Activated T-cell treated with anti-CD3 and anti-CD28 coated beads for 4 hours (primary cell): ENCODE results near the gene PHACTR3.
A peak's percentile ranks its signal among the peaks of the same experiment; 100 is the strongest.
"Not testable (repeated sequence)": the region's sequence is repeated elsewhere in the genome, so short reads cannot be mapped to it uniquely, and the experiment has no call there.

Source experiments
- DNase-seq: peaks from one replicate; pipeline ENCODE4 v3.0.0-alpha.2; 2020

PHACTR3 gene

DNA sequence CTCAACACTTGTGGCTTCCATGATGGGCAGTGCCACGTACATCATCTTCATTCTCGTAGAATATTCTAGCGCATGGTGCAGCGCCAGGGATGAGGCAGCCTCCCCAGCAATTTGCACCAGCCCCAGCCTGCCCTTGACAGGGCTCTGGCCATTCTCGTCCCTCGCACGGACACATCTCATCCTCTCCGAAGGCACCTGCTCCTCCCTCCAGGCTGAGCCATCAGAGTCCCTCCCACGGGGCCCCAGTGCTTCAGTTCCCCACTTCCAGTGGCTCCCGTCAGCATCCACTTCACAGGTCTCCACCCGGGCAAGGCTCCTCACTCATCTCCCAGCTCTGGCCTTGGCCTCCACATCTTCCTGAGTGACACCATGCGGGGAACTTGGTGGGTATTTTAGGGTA, 13.3 kb upstream of the PHACTR3 start:
- DNase-seq: no peak

DNA sequence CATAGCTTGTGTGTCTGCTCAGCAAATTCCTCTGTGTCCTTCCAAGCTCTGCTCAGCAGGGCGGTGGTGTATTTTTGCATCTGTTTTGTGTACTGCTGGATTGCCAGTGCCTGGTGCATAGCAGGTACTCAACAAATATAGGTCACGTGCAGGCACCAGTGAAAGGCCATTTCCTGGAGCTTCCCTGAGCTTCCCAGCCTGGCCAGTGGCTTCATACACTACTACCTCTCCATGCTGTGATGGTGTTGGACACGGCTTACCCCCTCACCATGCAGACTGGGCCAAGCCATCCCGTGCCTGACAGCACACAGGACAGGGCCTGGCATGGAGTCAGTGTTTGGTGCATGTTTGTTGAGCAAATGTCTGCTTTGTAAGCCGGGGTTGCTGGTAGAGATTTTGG, 7.7 kb upstream of the PHACTR3 start:
- DNase-seq: no peak

DNA sequence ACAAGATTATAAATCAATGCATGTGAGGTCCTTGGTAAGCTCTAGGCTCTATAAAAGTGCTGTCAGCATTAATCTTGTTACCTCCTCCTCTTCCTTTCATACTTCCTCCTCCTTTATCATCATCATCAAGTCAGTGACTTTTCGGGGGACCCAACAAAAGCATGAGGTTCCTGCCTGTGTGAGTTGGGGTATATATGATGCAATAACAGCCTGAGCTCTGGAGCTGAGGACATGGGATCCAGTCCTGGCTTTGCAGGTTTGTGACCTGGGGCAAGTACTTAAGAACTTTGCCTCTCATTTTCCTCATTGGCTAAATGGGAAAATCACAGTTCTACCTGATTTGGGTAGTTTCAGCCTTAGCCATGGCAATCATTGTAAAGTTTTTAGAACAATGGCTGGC, 7.1 kb upstream of the PHACTR3 start:
- no peak for DNase-seq

DNA sequence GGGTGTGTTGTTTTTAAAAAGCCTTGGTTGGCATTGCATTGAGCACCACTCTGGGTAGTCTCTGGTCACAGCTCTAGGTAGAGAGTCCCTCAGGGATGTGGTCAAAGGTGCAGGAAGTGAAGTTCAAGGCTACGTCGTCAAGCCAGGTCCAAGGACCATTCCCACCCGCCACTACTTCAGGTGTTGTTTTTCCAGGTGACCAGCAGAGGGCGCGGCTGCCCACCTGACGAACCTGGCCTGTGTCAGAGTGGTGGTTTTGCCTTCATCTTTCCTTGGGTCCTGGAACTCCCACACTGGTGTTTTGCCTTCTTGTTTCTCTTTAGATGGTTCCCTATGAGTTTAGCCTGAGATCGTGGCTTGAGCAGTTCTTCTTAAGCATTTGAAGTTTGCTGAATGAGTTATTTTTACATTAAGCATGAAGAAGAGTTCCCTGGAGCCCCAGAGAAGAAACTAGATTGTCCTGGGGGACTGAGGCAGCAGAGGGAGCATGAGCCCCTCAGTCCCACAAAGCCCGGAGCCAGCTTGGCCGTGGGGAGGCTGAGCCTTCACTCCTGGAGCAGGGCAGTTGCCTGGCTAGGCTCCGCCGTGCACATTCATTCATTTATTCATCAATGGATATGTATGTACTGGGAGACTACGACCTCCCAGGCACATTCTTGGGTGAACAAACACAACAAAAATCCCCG, 5.6 kb upstream of the PHACTR3 start:
- peak; percentile 11 for DNase-seq

DNA sequence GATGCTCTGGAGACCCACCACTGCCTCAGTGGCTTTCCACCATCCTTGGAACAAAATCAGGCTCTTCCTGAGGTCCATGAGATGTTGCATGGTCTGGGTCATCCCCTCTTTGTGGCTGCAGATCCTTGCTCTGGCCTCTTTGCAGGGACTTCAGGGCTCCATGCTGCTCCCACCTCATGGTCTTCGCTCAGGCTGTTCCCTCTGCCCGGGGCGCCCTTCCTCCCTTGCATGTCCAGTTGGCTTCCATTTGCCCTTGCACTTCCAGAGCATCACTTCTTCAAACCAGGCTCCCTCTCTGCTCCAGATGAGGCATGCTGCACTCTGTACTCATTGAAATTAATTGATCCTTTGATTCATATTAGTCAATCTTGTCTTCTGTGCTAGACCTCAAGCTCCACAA, 4.4 kb upstream of the PHACTR3 start:
- no peak for DNase-seq

DNA sequence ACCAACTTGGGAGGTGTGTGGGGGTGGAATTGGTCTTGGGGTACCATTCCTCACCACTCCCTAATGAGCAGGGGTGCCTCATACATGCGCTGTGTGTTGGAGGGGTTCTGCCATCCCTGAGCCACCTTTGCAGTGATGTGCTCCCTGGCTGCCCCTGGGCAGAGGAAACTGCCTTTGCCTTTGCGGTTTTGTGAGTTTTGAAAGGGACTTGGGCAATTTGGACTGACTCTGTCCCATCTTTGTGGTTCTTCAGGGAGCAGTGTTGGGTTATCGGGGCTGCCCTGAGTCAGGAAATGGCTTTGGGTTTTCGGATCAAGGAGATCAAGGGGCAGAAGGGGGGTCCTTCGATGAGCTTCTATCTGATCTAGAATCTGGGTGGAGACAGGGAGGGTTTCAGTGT, 3.9 kb upstream of the PHACTR3 start:
- DNase-seq: no peak

DNA sequence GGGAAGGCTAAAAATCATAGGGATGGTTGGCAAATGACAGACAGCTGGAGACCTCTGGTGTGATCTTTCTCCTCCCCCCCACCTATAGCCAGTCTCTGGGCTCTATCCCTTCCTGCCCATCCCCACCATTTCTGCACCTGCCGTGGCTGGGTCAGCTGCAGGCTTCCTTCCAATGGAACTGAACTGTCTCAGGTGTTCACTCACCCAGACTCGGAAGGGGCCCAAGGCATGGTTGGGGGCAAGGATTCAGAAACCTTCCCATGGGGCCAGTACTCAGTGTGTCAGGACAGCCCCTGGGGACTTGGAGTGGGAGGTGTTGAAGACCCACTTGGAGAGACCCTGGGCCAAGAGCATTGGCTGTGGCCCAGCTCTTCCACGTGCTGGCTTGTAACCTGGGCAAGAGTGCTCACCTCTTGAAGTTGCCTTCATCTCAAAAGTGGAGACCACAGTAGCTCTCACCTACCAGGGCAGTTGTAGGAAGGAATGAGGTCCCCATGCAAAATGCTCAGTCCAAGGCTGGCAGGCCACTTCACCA, 1.7 kb upstream of the PHACTR3 start:
- DNase-seq: no peak

DNA sequence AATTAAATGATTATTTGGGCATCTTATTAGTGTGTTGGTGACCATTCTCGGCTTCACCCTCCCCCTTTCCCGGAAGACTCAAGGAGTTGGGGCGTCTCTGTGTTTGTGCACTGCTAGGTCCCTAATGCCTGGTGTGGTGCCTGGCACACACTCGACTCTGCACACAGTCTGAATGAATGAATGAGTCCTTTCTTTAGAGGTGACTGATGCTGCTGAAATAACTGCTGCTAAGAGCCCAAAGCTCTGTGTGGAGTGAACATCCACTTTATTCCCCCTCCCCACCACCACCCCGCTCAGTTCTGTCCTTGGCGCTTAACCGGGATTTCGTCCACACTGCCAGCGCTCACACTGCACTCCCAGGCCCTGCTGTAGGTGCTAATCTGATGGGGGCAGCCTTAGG, 1.2 kb upstream of the PHACTR3 start:
- DNase-seq: no peak

DNA sequence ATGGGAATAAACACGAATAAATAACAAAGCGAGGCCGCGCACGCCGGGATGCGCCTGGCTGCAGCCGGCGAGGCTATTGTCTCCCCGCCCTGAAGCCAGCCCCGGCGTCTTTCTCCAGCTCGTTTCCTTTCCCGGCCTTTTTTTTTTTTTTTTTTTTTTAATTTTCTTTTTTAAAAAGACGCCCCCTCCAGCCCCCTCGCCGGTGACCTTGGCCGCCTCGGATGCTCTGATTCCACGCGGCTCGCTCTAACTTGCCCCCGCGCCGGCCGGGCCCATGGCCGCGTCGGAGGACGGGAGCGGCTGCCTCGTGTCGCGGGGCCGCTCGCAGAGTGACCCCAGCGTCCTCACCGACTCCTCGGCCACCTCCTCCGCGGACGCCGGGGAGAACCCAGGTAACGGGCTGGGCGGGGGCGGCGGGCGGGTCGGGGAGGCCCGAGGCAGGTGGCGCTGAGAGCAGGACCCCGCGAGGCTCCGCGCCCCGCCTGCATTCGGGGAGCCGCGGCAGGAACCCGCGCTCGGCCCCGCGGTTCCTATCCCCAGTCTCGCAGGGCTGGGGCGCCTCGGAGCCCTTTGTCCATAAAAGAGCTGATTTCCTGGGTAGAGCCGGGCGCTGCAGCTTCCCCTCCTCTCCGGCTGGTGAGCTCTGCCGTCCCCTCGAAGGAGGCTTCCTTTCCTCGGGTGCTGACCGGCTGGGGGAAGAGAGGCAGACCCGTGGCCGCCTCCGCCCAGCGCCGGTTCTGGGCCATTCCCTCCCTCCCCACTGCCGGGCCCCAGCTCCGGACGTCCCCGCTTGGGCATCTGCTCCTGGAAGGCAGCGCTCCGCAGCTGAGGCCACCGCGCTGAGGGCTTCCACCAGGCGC, 631 bp downstream of the PHACTR3 start:
- DNase-seq: no peak

DNA sequence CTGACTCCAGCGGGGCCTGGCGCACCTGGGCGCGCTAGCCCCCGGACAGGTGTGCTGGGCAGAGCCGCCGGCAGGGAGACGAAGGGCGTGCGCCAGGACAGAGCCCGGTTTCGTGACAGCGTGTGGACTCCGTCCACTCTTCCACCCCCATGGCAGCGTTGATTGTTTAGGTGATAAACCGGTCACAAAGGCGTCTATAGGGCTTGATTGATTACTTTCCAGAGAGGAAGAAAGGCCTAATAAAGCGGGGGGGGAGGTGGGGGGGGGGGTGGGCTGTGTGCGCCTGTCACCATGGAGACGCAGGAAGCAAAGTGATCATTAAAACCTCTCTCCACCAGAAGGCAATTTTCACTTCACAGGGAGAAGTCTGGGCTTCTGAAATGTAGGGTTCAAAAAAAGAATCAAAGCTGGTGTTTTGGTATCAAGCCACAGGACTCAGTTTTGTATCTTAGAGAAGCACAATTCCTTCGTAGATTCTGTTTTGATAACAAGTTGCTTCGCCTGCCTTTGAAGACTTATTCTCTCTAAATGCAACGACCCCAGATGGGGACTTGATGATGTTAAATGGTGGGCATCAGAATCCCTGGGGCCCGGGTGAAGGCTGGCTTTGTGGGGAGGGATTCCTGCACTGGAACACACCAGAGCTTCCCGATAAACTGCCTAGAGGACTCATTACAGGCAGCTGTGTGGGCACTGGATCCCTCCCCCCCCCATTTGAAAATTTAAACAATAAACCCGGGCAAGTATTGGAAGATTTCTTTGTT, 1.4 kb downstream of the PHACTR3 start:
- no peak for DNase-seq

DNA sequence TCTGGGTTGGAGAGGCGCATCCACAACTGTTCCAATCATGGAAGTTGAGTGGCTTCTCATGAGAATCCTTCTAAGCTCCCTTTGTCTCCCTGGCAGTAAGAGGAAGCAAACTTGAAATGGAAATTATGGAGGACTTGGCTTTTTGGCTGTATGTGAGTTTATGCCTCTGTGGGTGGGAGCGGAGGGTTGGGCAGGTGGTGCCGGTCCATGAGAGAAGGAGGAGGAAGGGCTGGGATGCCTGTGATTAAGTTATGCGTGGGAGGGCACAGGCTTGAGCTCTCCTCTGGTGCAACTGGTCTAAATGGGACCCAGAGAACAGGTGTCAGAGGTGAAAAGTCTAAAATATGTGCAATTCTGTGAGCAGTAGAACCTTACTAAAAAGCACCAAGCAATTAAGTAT, 2.2 kb downstream of the PHACTR3 start:
- no peak for DNase-seq

DNA sequence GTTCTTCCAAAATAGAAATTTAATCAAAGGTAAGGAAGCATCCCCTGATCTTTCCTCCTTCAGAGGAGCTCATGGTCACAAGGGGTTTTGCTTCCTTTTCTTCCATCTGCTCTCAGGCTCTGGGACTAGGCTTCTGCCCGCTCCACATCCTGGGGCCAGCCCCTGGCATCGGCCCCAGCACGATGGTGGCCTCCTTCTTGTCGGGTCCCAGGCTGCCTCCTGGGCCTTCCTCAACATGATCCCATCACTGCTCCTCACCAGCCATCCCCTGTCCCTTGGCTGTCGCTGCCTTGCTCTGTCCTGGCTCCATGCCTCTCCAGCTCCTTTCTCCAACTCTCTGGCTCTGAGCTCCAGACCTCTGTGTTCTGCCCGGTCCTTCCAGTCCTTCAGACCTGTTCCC, 4.1 kb downstream of the PHACTR3 start:
- DNase-seq: no peak

DNA sequence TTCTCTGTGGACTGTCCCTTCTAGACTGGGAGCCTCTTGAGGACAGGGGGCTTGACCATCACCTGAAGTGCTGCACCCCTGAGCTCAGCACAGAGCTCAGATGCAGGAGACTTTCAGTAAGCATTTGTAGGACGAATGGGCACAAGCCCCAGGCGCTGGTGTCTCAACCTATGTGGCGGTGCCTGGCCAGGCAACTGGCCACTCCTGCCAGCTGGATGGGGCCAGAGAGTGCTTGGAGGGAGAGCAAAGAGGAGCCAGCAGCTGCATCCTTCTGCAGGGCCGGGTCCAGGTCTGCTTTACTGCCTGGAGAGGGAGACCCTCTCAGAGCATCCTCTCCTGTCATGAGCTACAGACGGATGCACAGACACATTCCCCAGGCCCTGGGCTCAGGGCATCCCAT, 4.5 kb downstream of the PHACTR3 start:
- no peak for DNase-seq

DNA sequence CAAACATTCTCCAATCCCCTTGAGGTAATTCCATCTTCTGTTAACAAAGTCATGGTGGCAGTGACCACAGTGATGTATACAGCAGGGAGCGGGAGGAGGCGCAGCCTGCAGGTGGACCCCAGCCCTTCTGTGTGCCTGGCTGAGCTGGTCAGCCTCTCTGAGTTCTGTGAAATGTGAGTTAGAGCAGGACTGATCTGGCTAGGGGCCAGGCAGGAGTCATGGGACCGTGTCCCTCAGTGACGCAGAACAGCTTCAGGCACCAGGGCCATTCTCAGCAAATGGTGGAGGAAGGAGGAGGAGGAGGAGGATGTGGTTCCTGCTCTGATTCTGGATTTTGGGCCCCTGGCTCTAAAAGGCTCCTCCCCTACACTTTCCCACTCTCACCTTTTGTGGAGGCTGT, 6.9 kb downstream of the PHACTR3 start:
- DNase-seq: no peak

DNA sequence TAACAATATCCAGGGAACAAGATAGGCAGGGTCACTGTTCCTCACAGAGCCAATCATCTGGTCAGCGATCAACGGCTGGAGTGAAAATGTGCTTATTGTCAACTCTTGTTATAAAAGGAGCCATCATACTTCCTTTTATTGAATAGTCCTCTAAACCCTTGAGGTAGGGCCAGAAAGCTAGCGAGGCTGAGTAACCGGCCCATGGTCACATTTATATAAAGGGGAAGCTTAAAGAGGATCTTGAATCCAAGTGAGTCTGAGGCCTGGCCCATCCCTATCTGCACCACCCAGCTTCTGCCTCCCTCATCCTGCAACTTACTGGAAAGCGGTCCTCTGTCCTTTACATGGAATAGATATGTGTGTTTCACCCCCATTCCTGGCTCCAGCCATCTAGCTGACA, 9.5 kb downstream of the PHACTR3 start:
- no peak for DNase-seq

DNA sequence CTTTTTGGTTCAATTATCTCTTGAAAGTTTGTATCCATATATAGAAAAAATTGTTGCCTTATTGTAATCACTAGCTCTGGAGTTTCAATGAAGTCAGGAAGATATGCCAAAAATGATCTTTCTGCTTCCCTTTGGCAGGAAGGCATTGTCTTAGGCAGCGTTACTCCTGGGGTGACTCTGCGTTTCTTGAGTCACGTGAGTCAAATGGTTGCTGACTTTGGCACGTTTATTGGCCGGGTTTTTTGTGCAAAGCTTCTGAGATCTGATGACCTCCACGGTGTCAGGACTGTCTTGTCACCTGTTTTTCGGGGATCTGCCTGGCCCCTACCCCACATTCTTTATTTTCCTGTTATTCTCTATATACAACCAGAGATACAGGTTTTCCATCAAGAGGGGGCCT, 10.4 kb downstream of the PHACTR3 start:
- DNase-seq: no peak

DNA sequence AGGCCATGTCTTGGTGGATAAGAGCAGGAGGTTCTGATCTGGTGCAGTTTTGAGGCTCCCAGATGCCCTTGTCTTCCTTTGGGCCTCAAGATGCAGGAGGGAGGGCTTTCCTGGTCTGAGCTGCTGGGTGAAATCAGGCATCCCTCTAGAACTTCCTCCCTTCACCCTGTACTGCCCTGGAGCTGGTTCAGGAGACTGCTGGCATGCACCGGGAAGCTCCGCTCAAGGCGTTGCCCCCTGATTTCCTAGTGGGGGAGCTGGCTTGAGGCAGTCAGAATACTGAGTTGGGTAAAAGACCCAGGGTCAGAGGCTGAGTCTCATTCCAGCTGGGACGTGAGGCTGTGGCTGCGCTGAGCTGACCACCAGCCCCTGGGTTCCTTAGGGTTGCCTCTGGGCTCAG, 12.0 kb downstream of the PHACTR3 start:
- no peak for DNase-seq

DNA sequence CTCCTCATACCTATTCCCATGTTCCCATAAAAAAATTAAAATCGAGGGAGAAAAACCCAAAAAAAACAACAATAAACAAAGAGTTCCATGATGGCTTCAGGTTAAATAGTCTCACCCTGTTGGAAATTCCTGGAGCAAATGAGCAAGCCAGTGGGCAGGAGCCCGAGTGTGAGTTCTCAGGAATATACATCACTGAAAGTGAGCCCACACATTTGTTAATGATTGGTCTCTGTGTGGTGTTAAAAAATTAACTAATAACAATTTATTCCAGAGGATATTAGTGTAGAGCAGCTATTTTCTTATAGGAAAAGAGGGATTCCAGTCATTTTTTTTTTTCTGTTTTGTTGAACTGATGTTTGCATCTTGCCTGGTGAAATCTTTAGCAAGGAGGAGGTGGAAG, 12.9 kb downstream of the PHACTR3 start:
- no peak for DNase-seq

DNA sequence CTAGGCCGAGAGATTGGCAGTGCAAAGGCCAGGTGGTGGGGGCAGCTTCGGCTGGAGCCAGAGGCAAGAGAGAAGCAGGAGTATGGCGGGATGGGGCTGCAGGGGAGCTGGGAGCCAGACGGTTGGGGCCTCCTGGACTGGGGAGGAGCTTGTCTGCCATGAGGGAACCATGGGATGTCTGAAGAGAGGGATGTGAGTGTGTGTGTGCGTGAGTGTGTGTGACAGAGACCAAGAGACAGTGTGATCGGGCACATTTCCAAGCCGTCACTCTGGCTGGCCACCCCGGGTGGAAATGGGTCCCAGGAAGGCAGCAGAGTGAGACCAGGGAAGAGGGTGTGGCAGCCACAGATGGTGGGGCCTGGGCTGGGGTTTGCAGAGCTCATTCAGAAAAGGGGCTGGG, 13.8 kb downstream of the PHACTR3 start:
- DNase-seq: no peak

DNA sequence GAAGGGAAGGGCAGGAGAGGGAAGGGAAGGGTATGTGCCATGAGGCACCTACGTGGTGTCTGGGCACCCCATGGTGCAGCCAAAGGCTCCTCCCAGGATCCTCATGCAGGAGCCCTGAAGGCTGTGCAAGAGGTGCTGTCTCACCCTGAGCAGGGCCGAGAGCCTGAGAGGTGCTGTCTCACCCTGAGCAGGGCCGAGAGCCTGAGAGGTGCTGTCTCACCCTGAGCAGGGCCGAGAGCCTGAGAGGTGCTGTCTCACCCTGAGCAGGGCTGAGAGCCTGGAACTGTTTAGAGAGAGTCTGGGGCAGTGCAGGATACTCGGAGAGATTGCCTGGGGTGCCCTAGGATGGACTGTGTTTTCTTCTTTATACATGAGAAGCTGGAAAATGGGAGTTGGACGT, 14.2 kb downstream of the PHACTR3 start:
- not testable (repeated sequence) for DNase-seq

DNA sequence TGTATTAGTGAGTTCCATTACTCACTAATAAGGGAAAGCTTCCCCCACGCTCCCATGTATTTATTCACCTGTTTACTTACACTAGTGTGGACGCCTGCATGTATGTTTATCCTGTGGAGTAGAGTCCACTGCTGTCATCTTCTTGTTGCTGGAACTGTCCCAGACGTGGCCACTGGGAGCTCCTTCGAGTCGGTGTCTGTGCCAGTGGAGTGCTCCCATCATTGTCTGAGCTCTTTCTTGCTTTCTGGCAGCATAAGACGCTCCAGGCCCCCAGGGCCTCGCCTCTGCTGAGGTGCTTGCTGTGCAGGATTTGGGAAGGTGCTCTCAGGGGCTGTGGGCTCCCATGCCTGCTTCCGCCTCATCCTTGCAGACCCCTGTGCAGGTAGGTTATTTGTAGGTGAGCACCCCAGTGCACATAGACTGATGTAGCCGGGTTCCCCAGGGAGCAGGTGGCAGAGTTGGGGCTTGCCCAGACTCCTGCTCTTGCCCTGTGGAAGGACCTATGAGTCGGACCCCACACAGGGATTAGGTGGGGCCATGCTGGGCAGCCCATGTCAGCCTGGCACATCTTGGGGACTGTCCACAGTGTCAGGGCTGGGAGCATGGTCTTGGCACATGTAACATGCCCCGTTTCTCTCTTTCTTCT, 16.6 kb downstream of the PHACTR3 start:
- DNase-seq: no peak

DNA sequence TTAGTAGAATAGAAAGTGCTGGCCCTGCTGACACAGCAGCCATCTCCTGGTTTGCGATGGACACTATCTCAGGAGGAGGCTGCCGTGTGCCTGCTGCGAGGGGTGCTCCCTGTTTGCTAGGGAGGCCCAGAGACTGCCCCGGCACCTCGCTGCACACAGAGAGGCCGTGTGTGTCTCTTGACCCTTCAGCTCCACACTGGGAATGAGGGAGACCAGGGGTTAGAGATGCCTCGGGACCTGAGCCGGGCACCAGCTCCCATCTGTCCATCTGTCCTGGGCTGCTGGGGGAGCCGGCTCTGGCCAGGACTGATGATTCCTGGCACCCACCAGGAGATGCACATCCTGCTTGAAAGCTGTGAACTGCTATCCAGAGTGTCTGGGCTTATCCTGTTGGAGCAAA, 18.2 kb downstream of the PHACTR3 start:
- DNase-seq: no peak

DNA sequence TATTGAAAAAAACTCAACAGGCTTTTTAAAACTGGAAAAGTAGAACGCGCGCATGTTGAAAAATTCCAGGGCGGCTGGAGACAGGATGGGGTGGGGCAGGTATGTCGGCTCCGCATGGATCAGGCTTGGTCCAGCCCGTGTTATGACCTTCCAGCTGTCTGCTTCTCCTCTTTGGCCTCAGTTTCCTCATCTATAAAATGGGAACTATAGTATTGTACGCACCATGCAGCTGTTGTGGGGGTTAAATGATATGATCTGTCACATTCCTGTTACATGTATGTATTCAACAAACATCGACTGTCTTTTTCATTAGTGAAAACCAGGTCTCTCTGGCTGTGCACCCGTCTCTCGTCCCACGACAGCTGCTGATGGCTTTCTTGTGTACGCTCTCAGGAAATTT, 18.8 kb downstream of the PHACTR3 start:
- DNase-seq: no peak
